IPS DF 19.7 (cell line): ENCODE measurements around the gene KLHL30.
"Not testable (repeated sequence)": the region's sequence is repeated elsewhere in the genome, so short reads cannot be mapped to it uniquely, and the experiment has no call there.

Source experiments
- DNase-seq: peaks from one replicate; pipeline ENCODE4 v3.0.0-alpha.2; 2013; ENCODE audit warnings: low read depth, low spot score

KLHL30 gene

GRCh38 chr2:238101891-238102841, 36.3 kb upstream of the KLHL30 start:
- no peak for DNase-seq

- no peak for DNase-seq
Observed at GRCh38 chr2:238102865-238103264, 35.6 kb upstream of the KLHL30 start.

GRCh38 chr2:238103465-238104225, 34.8 kb upstream of the KLHL30 start:
- no peak for DNase-seq

GRCh38 chr2:238104226-238104690, 34.2 kb upstream of the KLHL30 start:
- no peak for DNase-seq

GRCh38 chr2:238104691-238105371, 33.6 kb upstream of the KLHL30 start:
- DNase-seq: no peak

GRCh38 chr2:238105506-238106338, 32.7 kb upstream of the KLHL30 start:
- no peak for DNase-seq

- DNase-seq: no peak
Observed at GRCh38 chr2:238106339-238106697, 32.1 kb upstream of the KLHL30 start.

- no peak for DNase-seq
Observed at GRCh38 chr2:238106698-238107524, 31.6 kb upstream of the KLHL30 start.

GRCh38 chr2:238107525-238108422, 30.7 kb upstream of the KLHL30 start:
- no peak for DNase-seq

GRCh38 chr2:238108423-238109183, 29.9 kb upstream of the KLHL30 start:
- DNase-seq: no peak

GRCh38 chr2:238113611-238114010, 24.9 kb upstream of the KLHL30 start:
- DNase-seq: no peak

GRCh38 chr2:238114331-238114841, 24.1 kb upstream of the KLHL30 start:
- no peak for DNase-seq

GRCh38 chr2:238114851-238115660, 23.4 kb upstream of the KLHL30 start:
- no peak for DNase-seq

- not testable (repeated sequence) for DNase-seq
Observed at GRCh38 chr2:238115709-238116108, 22.8 kb upstream of the KLHL30 start.

GRCh38 chr2:238116298-238117198, 21.9 kb upstream of the KLHL30 start:
- DNase-seq: no peak
